Measurements from ENCODE around the gene ZNF320.
"Not testable (repeated sequence)": the region's sequence is repeated elsewhere in the genome, so short reads cannot be mapped to it uniquely, and the experiment has no call there.

ZNF320 gene

GRCh38 chr19:52897138-52897935 lies at the start of gene ZNF320:
ZNF320 (minus strand) TSS chr19:52897635; CDS start chr19:52890255, 7,380 bp downstream.
- peak; percentile 89 for DNase-seq

GRCh38 chr19:52946322-52947310 lies 49.2 kb upstream of the ZNF320 start:
- no peak for DNase-seq

- no peak for DNase-seq
These were observed 48.4 kb upstream of the ZNF320 start for GRCh38 chr19:52945652-52946321.

GRCh38 chr19:52944703-52945493 lies 47.5 kb upstream of the ZNF320 start:
- not testable (repeated sequence) for DNase-seq

GRCh38 chr19:52943884-52944643 lies 46.6 kb upstream of the ZNF320 start:
- no peak for DNase-seq

GRCh38 chr19:52943134-52943883 lies 45.9 kb upstream of the ZNF320 start:
- no peak for DNase-seq

- peak; percentile 96 for DNase-seq
These were observed 45.1 kb upstream of the ZNF320 start for GRCh38 chr19:52942386-52943133.

- DNase-seq, result no peak
These were observed 44.5 kb upstream of the ZNF320 start for GRCh38 chr19:52941941-52942385.

- not testable (repeated sequence) for DNase-seq
These were observed 44.1 kb upstream of the ZNF320 start for GRCh38 chr19:52941523-52941922.

- not testable (repeated sequence) for DNase-seq
These were observed 43.5 kb upstream of the ZNF320 start for GRCh38 chr19:52940905-52941304.

GRCh38 chr19:52938761-52939160 lies 41.3 kb upstream of the ZNF320 start:
- DNase-seq, result no peak

- no peak for DNase-seq
These were observed 39.5 kb upstream of the ZNF320 start for GRCh38 chr19:52936954-52937325.

- DNase-seq, result no peak
These were observed 38.9 kb upstream of the ZNF320 start for GRCh38 chr19:52936151-52936953.

GRCh38 chr19:52935434-52935833 lies 38.0 kb upstream of the ZNF320 start:
- no peak for DNase-seq

GRCh38 chr19:52924641-52925040 lies 27.2 kb upstream of the ZNF320 start:
- not testable (repeated sequence) for DNase-seq

GRCh38 chr19:52923778-52924593 lies 26.6 kb upstream of the ZNF320 start:
- DNase-seq, result no peak

- peak; percentile 85 for DNase-seq
These were observed 25.7 kb upstream of the ZNF320 start, which contains the start of gene ZNF888 for GRCh38 chr19:52922841-52923777. ZNF888 (minus strand) TSS chr19:52923428; CDS start chr19:52917873, 5,555 bp downstream.
